H1 (cell line): ENCODE data around the gene MB. TPM values are rescaled to one million over a fixed set of nuclear protein-coding genes. Genes with fewer than 3 reads are reported as not detected.

Source experiments
- ATF2 ChIP-seq: IDR thresholded peaks from 2 replicates; pipeline ENCODE4 v1.6.1; 2012; ENCODE audit warnings: low read length, inconsistent platforms
- BRCA1 ChIP-seq: IDR thresholded peaks from 2 replicates; pipeline ENCODE4 v1.6.1; 2012; ENCODE audit warnings: low read depth, low read length, improper control_type of control experiment
- CEBPB ChIP-seq: IDR thresholded peaks from 2 replicates; pipeline ENCODE4 v1.6.1; 2012; ENCODE audit warnings: low read depth, low read length
- CTCF ChIP-seq, 3 experiments: IDR thresholded peaks; 1 replicate in 2 of 3; 2 replicates in 1 of 3; pipeline versions ENCODE4 v1.5.1 to v1.6.1; 2011; ENCODE audit warnings: low read length in 3 of 3, mild to moderate bottlenecking in 3 of 3, inconsistent platforms in 2 of 3, low read depth in 1 of 3, moderate library complexity in 1 of 3; ENCODE audit not compliant: insufficient read depth in 1 of 3; ENCODE audit errors: control extremely low read depth in 1 of 3
- FOSL1 ChIP-seq: IDR thresholded peaks from 2 replicates; pipeline ENCODE4 v1.6.1; 2011; ENCODE audit warnings: mild to moderate bottlenecking, low read depth, low read length, moderate library complexity; ENCODE audit not compliant: insufficient read depth
- HDAC2 ChIP-seq, 2 experiments: fragments of 300-600 bp in 1 of 2; sonication (generic) in 1 of 2; IDR thresholded peaks; 2 replicates each; pipeline ENCODE4 v1.6.1; 2011 to 2012; ENCODE audit warnings: low read depth in 2 of 2, low read length in 2 of 2, mild to moderate bottlenecking in 2 of 2, moderate library complexity in 2 of 2, borderline replicate concordance in 1 of 2, inconsistent platforms in 1 of 2
- JUND ChIP-seq: IDR thresholded peaks from 2 replicates; pipeline ENCODE4 v1.6.1; 2011; ENCODE audit warnings: mild to moderate bottlenecking, improper control_type of control experiment, low read length
- KDM5A ChIP-seq: fragments of 200-600 bp; IDR thresholded peaks from 2 replicates; pipeline ENCODE4 v1.7.1; 2012; ENCODE audit warnings: mild to moderate bottlenecking, low read length, inconsistent platforms, mixed read lengths
- POLR2A ChIP-seq, 2 experiments: IDR thresholded peaks; 1 replicate in 1 of 2; 2 replicates in 1 of 2; pipeline ENCODE4 v1.6.1; 2011; ENCODE audit warnings: low read depth in 2 of 2, low read length in 2 of 2, mild to moderate bottlenecking in 2 of 2; ENCODE audit errors: control extremely low read depth in 1 of 2
- RAD21 ChIP-seq, 2 experiments: IDR thresholded peaks in 1 of 2; conservative IDR thresholded peaks in 1 of 2; 2 replicates each; pipeline ENCODE4 v1.6.1; 2011; ENCODE audit warnings: low read depth in 2 of 2, low read length in 2 of 2, improper control_type of control experiment in 1 of 2, inconsistent platforms in 1 of 2, mild to moderate bottlenecking in 1 of 2, moderate library complexity in 1 of 2
- SP1 ChIP-seq: IDR thresholded peaks from 2 replicates; pipeline ENCODE4 v1.6.1; 2011; ENCODE audit warnings: low read depth, low read length
- TCF12 ChIP-seq: IDR thresholded peaks from 2 replicates; pipeline ENCODE4 v1.6.1; 2011; ENCODE audit warnings: low read depth, mild to moderate bottlenecking, low read length
- polyA plus RNA-seq, 7 experiments: library from polyadenylated mRNA; depleted of rRNA in 3 of 7; stranded (reverse) in 5 of 7; unstranded in 2 of 7; fragments of >200 nt in 5 of 7; fragments of 200-250 nt in 2 of 7; gene quantifications; 1 replicate in 5 of 7; 2 replicates in 1 of 7; 4 replicates in 1 of 7; pipeline versions ENCODE4 v1.2.1 to v1.2.3, GENCODE V29; 2011 to 2013; ENCODE audit warnings: missing spikeins in 2 of 7, mixed read lengths in 2 of 7
- total RNA-seq: library from RNA; stranded (reverse); fragmentation: NEBNext Ultra II Directional; extraction: Animal tissue kit (Norgen Biotek cat#: 25700); gene quantifications from 2 replicates; pipeline ENCODE4 v1.2.1, GENCODE V29; 2021

MB gene
- total and polyA plus RNA-seq, 2 of the 8 experiments (the other 6 are each of a cell fraction or from before 2014, with no cell fraction given), result 1.5 TPM; not detected in 1

- TF ChIP-seq ATF2 (no peak), JUND (0 out of 2 replicates have a peak, but pooled peaks have one; percentile 27), HDAC2 (IDR thresholded peaks at IDR 0.05; ENCODE audit: borderline replicate concordance in 1 of 2, low read depth in 2 of 2, low read length in 2 of 2) (0 out of 4 replicates have a peak, but pooled peaks of 1 of the 2 experiments have one; percentile 40), KDM5A (no peak), RAD21 (IDR thresholded peaks at IDR 0.05 in 1 of 2, conservative IDR thresholded peaks at IDR 0.05 in 1 of 2; ENCODE audit: low read depth in 2 of 2, low read length in 2 of 2) (peak; percentile 95 to 97), CTCF (IDR thresholded peaks at IDR 0.05; ENCODE audit: control extremely low read depth in 1 of 3, insufficient read depth in 1 of 3, low read depth in 1 of 3, low read length in 3 of 3) (peak; percentile 92 to 95 (median 92)), BRCA1 (no peak), TCF12 (no peak), FOSL1 (no peak), CEBPB (no peak), POLR2A (IDR thresholded peaks at IDR 0.05; ENCODE audit: control extremely low read depth in 1 of 2, low read depth in 2 of 2, low read length in 2 of 2) (no peak), SP1 (no peak)
Observed at GRCh38 chr22:35582861-35583670, 34.1 kb downstream of the MB start (continued).
